ENCODE results near the gene CACNA1B. TPM values are rescaled to one million over a fixed set of nuclear protein-coding genes. Genes with fewer than 3 reads are reported as not detected.

Gene CACNA1B
- total and polyA plus RNA-seq, 2 donors (not counting 1 experiment from before 2014, with no cell fraction given): 0.01 to 0.17 TPM

- no peaks in the 10 kb centered on the region for H3K36me3 ChIP-seq (ENCODE audit: control insufficient read depth, insufficient read depth, low read length)
- no peaks in the 10 kb centered on the region for H3K27me3 ChIP-seq (ENCODE audit: control insufficient read depth, insufficient read depth, low read length)
- no peaks in the 10 kb centered on the region for H3K9me3 ChIP-seq (ENCODE audit: control insufficient read depth, insufficient read depth, low read depth, low read length)
- no peak overlapping the region for H2AFZ ChIP-seq (ENCODE audit: low read length)
- no peaks in the 10 kb centered on the region for H3K4me1 ChIP-seq (ENCODE audit: control insufficient read depth, extremely low read depth, insufficient read depth, low read length)
- TF ChIP-seq EZH2 (IDR thresholded peaks at IDR 0.05; ENCODE audit: low read length, missing control alignments) (no peak), CTCF (conservative IDR thresholded peaks at IDR 0.05 in 1 of 2, IDR thresholded peaks at IDR 0.05 in 1 of 2; ENCODE audit: low read depth in 1 of 2, low read length in 2 of 2) (no peak)
- H3K4me2 ChIP-seq (ENCODE audit: extremely low read depth, insufficient read depth, low read length): no peak overlapping the region
- no peaks in the 10 kb centered on the region for H3K79me2 ChIP-seq (ENCODE audit: control insufficient read depth, insufficient read depth, low read length)
- no peak overlapping the region for H3K4me3 ChIP-seq (replicated peaks in 1 of 4; ENCODE audit: control extremely low read depth in 1 of 4, insufficient read depth in 1 of 4, low read depth in 3 of 4, low read length in 4 of 4)
- no peaks in the 10 kb centered on the region for H4K20me1 ChIP-seq (ENCODE audit: control insufficient read depth, extremely low read depth, insufficient read depth, low read length)
- no peak overlapping the region for H3K9ac ChIP-seq (ENCODE audit: insufficient read depth, low read length)
- DNase-seq (ENCODE audit: low read depth in 2 of 2): no peak
- no peak overlapping the region for H3K27ac ChIP-seq (ENCODE audit: insufficient read depth, low read length)
These were observed 106.4 kb downstream of the CACNA1B start for GRCh38 chr9:137984005-137984404.

GRCh38 chr9:137984520-137985257, 107.1 kb downstream of the CACNA1B start:
- H3K9ac ChIP-seq (ENCODE audit: insufficient read depth, low read length): no peak overlapping the region

GRCh38 chr9:137985637-137986071, 108.1 kb downstream of the CACNA1B start:
- H3K9me3 ChIP-seq (ENCODE audit: control insufficient read depth, insufficient read depth, low read depth, low read length): no peaks in the 10 kb centered on the region
- H3K27ac ChIP-seq (ENCODE audit: insufficient read depth, low read length): no peak overlapping the region
- no peak overlapping the region for H3K9ac ChIP-seq (ENCODE audit: insufficient read depth, low read length)
- no peak overlapping the region for H3K4me3 ChIP-seq (replicated peaks in 1 of 4; ENCODE audit: control extremely low read depth in 1 of 4, insufficient read depth in 1 of 4, low read depth in 3 of 4, low read length in 4 of 4)
- no peaks in the 10 kb centered on the region for H3K36me3 ChIP-seq (ENCODE audit: control insufficient read depth, insufficient read depth, low read length)
- H3K27me3 ChIP-seq (ENCODE audit: control insufficient read depth, insufficient read depth, low read length): no peaks in the 10 kb centered on the region
- TF ChIP-seq EZH2 (IDR thresholded peaks at IDR 0.05; ENCODE audit: low read length, missing control alignments): no peak
- TF ChIP-seq CTCF (conservative IDR thresholded peaks at IDR 0.05 in 1 of 2, IDR thresholded peaks at IDR 0.05 in 1 of 2; ENCODE audit: low read depth in 1 of 2, low read length in 2 of 2): no peak
- H3K4me2 ChIP-seq (ENCODE audit: extremely low read depth, insufficient read depth, low read length): no peak overlapping the region
- H3K79me2 ChIP-seq (ENCODE audit: control insufficient read depth, insufficient read depth, low read length): no peaks in the 10 kb centered on the region
- H3K4me1 ChIP-seq (ENCODE audit: control insufficient read depth, extremely low read depth, insufficient read depth, low read length): no peaks in the 10 kb centered on the region
- no peak for DNase-seq (ENCODE audit: low read depth in 2 of 2)
- H4K20me1 ChIP-seq (ENCODE audit: control insufficient read depth, extremely low read depth, insufficient read depth, low read length): no peaks in the 10 kb centered on the region
- no peak overlapping the region for H2AFZ ChIP-seq (ENCODE audit: low read length)

More at GRCh38 chr9:137984520-137985257, 107.1 kb downstream of the CACNA1B start:
- TF ChIP-seq EZH2 (IDR thresholded peaks at IDR 0.05; ENCODE audit: low read length, missing control alignments) (no peak), CTCF (conservative IDR thresholded peaks at IDR 0.05 in 1 of 2, IDR thresholded peaks at IDR 0.05 in 1 of 2; ENCODE audit: low read depth in 1 of 2, low read length in 2 of 2) (no peak)
- Histone ChIP-seq H3K9me3 (ENCODE audit: control insufficient read depth, insufficient read depth, low read depth, low read length) (no peaks in the 10 kb centered on the region), H3K4me2 (ENCODE audit: extremely low read depth, insufficient read depth, low read length) (no peak overlapping the region), H3K36me3 (ENCODE audit: control insufficient read depth, insufficient read depth, low read length) (no peaks in the 10 kb centered on the region), H3K27me3 (ENCODE audit: control insufficient read depth, insufficient read depth, low read length) (no peaks in the 10 kb centered on the region), H3K79me2 (ENCODE audit: control insufficient read depth, insufficient read depth, low read length) (no peaks in the 10 kb centered on the region), H3K4me3 (replicated peaks in 1 of 4; ENCODE audit: control extremely low read depth in 1 of 4, insufficient read depth in 1 of 4, low read depth in 3 of 4, low read length in 4 of 4) (no peak overlapping the region), H4K20me1 (ENCODE audit: control insufficient read depth, extremely low read depth, insufficient read depth, low read length) (no peaks in the 10 kb centered on the region), H3K27ac (ENCODE audit: insufficient read depth, low read length) (no peak overlapping the region), H2AFZ (ENCODE audit: low read length) (no peak overlapping the region), H3K4me1 (ENCODE audit: control insufficient read depth, extremely low read depth, insufficient read depth, low read length) (no peaks in the 10 kb centered on the region)
- DNase-seq (ENCODE audit: low read depth in 2 of 2): no peak

Measured in fibroblast of lung (primary cell).